Erythroblast (primary cell): Measurements from ENCODE around the gene SH3RF2.

Source experiments
- DNase-seq, 2 experiments: peaks; one replicate each; lab custom pipeline; 2025; lab: John Stamatoyannopoulos, UW
- GATA1 ChIP-seq: IDR thresholded peaks from 2 replicates; pipeline ENCODE4 v1.6.1; 2011; ENCODE audit warnings: low read depth, mild to moderate bottlenecking, control low read depth, low read length, moderate library complexity
- POLR2A ChIP-seq: IDR thresholded peaks from 2 replicates; pipeline ENCODE4 v1.6.1; 2011; ENCODE audit warnings: mild to moderate bottlenecking, low read length

SH3RF2 gene

DNA sequence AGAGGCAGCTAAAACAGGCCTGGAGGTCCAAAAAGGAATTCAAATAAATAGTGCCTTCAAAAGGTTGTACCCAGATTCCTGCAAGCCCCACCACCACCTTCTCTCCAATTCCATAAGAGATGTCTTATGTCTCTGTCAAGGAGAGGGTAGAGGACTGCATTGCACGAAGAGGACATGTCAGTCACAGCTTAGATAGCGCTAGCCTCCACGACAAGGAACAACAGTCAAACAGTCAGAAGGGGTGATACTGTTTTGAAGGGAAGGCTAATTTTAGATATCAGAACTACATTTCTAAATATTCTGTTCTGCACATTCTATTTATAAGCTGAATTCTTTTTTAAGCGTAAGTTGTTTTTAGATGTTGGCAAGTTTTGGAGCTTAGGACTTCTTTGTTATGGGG lies 134.8 kb downstream of the SH3RF2 start:
- DNase-seq = no peak
- no peak for TF ChIP-seq POLR2A
- TF ChIP-seq GATA1 = no peak

DNA sequence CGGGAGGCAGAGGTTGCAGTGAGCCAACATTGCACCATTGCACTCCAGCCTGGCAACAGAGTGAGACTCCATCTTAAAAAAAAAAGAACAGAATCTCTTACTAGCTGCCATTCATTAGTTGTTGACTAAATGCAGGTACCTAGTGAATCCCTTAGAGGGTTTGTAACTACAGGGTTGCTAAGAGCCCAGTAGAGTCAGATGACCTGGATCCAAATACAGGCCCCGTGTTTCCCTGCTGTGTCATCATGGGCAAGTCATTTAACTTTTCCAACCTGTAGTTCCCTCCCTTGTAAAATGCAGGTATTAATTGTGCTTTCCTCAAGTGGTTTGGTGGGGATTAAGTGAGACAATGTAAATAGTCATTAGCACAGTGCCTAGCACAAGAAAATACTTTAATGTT lies 136.2 kb downstream of the SH3RF2 start:
- TF ChIP-seq GATA1 (no peak), POLR2A (no peak)
- no peak for DNase-seq

DNA sequence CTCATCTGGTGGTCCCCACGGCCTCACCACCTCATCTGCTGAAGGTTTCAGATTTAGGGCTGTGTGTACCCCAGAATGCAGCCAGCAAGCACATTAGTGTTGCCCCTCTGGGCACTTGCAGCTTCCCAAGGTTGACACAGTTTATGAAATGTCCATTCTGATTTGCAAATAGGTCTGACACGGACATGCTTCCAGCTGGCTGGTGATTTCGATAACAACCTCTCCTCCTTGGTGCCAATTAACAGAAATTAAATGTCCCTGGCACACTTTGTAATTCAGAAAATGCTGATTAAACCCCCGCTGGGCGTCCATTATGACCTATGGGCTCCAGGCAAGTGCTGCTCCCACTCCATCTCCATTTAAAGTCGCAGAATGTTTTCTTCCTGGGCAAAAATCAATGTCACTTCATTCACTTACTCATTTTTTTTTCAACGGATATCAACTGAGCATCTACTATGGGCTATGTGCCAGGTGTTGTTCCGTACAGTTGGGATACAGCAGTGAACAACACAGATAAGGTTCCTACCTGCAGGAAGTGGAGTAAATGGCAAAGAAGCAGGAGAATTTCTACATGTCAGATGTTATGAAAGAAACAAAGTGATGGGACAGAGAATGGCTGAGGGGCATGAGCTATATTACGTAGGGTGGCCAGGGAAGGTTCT lies 137.0 kb downstream of the SH3RF2 start:
- TF ChIP-seq GATA1 = no peak
- TF ChIP-seq POLR2A = no peak
- DNase-seq = no peak

DNA sequence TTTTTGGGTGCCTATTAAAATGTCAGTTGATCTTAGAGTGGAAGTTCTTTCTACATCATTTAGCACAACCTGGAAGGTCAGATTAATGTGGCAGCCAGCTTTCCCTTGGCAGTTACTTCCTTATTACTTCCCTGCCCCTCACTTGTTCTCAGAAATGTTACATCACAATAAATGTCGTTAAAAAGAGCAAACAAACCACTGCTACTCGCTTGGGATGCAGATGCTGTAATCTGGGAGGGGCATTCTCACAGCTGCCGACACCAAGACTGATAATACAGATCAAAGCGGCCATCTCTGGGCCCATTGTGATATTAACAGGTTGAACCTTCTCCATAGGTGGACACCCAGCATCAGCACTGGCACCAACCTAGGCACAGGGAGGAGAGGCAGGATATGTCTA lies 139.7 kb downstream of the SH3RF2 start:
- no peak for DNase-seq
- TF ChIP-seq POLR2A = no peak
- TF ChIP-seq GATA1 = no peak

DNA sequence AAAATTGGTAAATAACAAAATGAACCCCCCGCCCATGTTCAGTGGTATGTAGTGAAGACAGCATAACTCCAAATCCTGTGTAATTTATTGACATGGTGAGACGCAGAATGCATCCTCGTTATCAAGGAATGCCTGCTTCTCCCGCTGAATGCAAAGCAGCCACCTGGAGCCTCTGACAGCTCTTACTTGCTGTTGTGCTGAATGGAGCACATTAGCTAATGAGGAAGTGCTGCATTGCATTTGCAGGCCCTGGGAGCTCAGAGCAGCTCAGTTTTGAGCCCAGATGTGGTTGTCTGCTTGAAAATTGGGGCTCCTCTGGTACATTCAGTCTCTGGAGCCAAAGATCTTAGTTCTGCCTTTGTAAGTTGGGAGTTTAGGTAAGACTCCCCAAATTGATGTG lies 140.1 kb downstream of the SH3RF2 start:
- TF ChIP-seq GATA1 (no peak), POLR2A (no peak)
- DNase-seq = no peak

DNA sequence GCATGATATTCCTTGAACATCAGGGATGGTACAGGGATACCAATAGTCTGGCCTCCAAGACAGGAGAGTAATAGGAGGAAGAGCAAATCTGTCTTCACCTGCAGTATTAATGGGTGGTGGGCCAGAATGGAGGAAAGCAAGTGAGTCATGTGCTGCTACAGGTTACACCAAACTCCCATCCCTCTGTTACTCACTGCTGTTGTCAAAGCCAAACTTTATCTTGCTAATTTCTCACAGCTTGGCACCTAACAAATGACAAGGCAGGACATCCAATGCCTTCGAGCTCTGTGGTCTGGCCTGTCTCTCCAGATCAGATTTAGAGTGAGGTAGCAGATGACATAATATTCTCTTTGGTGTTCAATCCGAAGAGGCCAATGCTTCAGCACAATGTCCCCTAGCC lies 142.2 kb downstream of the SH3RF2 start:
- DNase-seq = no peak
- TF ChIP-seq GATA1 (no peak), POLR2A (no peak)

DNA sequence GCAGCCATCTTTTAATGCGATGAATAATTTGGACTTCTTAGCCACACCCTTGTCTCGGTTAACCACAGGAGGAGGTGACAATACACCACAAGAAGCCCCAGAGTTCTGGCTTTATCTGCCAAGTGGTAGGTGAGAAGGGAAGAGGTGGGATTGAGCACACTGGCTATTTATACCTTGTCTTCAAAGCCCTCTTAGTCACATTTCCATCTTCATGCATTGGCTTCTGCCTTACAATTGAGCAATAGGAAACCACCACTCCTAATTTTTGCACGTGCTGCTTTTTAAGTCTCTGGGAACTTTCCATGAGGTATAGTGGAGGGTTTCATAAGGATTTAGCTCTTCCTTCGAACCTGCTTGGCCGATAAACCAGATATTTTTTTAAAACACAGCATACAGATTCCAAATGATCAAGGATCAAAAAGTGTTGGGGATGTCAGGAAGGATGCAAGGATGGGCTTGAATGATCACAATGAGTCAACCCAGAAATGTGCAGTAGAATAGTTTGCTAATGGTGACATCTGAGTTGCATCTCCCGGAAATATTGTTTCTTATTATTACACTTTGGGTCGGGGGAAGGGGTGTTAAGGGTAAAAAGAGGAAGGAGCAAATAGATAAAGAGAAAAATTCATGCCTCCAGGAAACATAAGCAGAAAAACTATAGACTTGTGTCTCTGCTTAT lies 143.5 kb downstream of the SH3RF2 start:
- no peak for DNase-seq
- TF ChIP-seq GATA1 (no peak), POLR2A (no peak)

DNA sequence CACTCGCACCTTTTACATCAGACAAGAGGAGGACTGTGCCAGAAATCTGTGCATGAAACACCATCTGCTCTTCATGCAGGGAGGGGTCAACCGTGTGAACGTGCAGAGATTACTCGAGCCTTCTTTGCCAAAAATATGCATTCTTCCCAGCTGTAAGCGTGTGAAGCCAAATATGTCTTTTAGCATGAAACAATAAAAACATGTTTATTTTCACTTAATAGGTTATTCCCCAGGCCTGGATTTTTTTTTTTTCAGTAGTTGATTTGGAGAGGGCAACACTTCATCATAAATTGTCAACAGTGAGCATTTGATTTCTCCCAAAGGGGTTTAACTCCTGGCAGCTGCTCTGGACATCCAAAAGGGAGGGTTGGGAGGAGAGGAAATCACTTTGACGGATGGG lies 145.2 kb downstream of the SH3RF2 start:
- no peak for DNase-seq
- no peak for TF ChIP-seq GATA1
- no peak for TF ChIP-seq POLR2A

DNA sequence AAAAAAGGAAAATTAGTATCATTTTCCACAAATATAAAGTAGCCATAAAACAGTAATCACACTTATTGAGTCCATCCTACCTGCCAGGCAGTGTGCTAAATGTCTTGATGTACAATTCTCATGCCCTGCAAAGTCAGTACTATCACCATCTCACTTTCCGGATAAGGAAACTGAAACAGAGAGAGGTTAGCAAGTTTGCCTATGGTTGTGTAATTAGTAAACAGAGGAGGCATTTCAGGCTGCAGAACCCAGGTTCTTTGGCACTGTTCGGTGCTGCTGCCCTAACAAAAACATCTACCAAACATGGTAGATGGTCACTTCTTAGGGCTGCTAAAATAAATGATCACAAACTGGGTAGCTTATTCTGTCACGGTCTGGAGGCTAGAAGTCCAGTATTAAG lies 146.4 kb downstream of the SH3RF2 start:
- DNase-seq = no peak
- TF ChIP-seq GATA1 (no peak), POLR2A (no peak)

DNA sequence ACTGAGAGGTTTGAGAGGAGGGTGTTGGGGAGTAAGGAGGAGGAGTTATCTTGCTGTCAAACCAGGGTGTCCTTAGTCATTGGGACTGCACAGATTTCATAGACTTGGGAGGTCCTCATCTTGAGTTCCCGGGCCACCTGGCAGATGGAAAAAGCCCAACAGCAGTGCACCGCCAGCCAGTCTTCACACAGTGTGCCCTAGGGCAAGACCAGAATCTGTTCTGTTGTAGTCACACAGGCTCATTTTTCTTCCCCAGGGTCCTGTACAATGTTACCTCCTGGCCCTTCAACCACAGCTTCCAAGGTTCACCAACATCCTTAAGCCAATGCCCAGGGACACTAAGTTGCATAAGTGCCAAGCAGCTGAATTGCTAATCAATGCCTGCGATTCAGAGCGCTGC lies 148.0 kb downstream of the SH3RF2 start:
- DNase-seq = no peak
- TF ChIP-seq POLR2A = no peak
- TF ChIP-seq GATA1 = no peak

DNA sequence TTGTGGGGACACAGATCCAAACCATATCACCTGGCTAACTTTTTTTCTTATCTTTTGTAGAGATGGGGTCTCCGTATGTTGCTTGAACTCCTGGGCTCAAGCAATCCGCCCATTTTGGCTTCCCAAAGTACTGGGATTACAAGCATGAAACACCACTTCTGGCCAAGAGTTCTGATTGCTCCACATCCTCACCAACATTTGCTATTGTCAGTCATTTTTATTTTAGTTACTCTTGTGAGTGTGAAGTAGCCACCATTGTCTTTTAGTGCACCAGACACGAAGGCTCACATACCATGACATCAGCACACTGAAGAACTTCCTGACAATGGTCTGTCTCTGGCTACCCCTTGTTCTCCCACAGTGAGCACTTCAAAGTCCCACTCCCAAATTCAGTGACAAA lies 151.7 kb downstream of the SH3RF2 start:
- TF ChIP-seq POLR2A (no peak), GATA1 (no peak)
- DNase-seq = no peak

DNA sequence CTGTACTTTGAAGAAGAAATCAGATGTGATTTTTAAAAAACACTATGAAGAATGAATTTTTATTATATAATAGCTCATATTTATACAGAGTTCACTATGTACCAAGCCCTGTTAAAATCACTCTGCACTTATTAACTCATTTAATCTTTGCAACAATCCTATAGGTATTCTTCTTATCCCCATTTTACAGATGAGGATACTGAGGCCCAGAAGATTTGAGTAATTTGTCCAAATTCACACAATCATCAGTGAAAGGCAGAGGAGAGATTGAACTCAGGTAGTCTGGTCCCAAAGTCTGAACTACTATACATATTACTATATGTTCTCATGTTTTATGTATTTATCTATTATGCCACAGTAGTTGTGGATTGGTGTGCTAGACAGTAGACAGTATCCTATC lies 152.9 kb downstream of the SH3RF2 start:
- TF ChIP-seq GATA1 (no peak), POLR2A (no peak)
- DNase-seq = no peak

DNA sequence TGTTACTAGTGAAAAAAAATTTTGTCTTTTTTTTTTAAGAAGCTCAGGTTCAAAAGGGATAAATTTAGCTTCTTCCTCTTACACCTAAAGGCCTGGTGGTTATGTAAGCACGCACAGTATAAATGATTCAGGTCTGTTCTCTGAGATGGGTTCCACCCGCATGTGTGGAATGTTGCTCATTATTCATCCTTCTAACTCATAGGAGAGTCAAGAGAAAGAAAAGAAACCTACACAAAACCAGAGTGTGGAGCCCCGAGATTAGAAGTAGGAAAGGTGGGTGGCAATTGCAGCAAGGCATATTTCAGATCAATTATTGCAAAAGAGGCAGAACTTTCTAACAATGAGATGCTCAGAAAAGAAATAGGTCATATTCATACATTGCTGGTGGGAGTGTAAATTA lies 155.5 kb downstream of the SH3RF2 start:
- TF ChIP-seq GATA1 (no peak), POLR2A (no peak)
- no peak for DNase-seq

DNA sequence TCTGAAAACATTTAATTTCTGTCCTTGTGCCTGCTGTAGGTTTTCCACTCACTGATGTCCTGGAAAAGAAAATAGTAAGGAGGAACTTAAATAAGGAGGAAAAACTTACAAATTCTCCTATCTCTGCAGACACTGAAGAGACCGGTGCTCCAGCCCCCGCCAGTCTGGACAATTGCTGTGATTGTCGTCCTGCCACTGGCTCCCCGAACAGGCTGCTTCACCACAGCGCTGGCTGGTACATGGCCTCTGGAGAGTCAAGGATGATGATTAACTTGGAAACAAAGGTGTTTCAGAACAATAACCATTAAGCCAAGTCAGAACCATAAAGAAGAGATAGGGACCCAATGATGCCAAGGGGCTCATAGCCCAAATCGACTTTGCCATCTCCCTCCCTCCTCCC lies 161.7 kb downstream of the SH3RF2 start:
- no peak for DNase-seq
- TF ChIP-seq GATA1 (no peak), POLR2A (no peak)

DNA sequence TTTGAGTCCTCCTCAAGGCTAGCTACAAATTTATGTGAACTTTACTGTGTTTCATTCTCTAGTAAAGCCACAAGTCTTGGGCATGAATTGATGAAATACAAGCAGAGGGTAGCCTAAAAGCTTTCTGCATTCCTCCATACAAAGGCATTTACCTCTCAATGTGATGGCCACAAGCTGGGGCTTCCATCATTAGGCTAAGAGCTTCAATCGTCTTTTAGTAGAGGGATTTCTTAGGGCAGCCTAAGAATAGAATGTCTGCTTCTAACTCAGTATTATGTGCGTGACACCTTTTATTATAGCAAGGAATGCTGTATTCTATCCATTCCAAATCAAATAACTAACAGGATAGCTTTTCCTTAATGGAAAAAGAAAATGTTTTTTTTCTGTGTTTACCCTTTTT lies 165.3 kb downstream of the SH3RF2 start:
- TF ChIP-seq GATA1 = no peak
- TF ChIP-seq POLR2A = no peak
- no peak for DNase-seq

DNA sequence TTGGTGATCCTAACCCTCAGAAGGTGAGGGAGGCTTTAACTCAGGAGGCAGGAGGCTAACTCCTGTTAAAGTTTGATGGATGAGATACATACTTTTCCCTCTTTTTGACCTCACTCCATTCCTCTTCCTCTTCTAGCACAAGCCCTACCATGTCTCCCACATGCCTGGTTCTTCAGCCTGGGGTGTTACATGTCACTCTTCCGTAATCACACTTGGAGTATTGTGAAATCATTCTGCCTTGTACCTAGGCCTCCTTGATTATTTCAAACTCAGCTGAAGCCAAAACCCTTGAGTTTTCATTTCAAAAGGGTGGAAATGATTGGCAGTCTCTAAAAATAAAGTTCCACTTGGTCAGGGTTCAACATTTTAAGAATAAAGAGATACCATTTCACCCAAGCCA lies 167.2 kb downstream of the SH3RF2 start:
- TF ChIP-seq GATA1 (no peak), POLR2A (no peak)
- DNase-seq = no peak
